ENCODE data around the gene RIC3.

DNA sequence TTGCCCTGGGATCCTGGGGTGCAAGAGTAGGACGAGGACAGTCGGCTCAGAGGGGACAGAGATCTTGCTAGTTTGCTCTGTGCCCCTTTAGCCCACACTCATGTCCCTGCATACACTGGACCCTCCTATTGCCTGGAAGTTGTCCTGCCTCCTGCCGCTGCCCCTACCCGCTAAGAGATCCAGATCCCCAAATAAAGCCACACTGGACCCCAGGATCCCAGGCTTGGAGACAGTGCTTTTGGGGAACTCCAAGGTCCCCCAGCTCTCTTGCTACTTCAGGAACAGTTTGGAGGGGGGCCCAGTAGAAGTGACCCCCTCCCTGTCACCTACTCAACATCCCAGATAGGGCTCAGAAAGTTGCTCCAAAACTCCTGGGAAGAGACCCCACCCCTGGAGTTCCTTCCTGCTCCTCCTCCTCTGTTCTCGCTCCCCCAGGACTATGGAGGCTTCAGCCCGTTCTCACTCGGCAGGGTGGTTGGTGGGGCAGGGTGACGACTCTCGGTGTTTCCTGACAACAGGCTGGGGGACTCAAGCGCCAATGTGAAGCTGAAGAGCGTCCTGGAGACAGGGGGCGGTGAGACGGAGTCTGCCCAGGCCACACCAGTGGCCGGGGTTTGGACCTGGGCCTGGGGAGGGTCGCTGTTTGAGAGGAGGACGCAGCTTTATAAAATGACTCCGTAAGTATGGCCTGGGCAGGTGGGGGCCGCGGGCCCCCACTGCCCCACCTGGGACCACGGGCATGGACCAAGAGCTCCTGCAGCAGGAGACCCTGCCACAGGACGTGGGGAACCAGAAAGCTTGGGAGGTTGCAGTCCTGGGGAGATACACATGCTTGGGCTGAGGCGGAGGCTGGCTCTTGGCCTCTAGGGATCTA lies 107.0 kb downstream of the RIC3 start:
- no peak for TF ChIP-seq POLR2A (IDR thresholded peaks at IDR 0.05)
- TF ChIP-seq, protein P1, sequence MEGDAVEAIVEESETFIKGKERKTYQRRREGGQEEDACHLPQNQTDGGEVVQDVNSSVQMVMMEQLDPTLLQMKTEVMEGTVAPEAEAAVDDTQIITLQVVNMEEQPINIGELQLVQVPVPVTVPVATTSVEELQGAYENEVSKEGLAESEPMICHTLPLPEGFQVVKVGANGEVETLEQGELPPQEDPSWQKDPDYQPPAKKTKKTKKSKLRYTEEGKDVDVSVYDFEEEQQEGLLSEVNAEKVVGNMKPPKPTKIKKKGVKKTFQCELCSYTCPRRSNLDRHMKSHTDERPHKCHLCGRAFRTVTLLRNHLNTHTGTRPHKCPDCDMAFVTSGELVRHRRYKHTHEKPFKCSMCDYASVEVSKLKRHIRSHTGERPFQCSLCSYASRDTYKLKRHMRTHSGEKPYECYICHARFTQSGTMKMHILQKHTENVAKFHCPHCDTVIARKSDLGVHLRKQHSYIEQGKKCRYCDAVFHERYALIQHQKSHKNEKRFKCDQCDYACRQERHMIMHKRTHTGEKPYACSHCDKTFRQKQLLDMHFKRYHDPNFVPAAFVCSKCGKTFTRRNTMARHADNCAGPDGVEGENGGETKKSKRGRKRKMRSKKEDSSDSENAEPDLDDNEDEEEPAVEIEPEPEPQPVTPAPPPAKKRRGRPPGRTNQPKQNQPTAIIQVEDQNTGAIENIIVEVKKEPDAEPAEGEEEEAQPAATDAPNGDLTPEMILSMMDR (IDR thresholded peaks at IDR 0.05): no peak
